GM06990 (cell line): ENCODE results near the gene MCTP1.

Source experiments
- DNase-seq: peaks from one replicate; pipeline ENCODE4 v3.0.0-alpha.2; 2011; ENCODE audit not compliant: insufficient read length; ENCODE audit errors: extremely low read depth
- H3K27me3 ChIP-seq: replicated peaks from 2 replicates; pipeline ENCODE4 v1.6.0; 2011; ENCODE audit warnings: low read length; ENCODE audit not compliant: control insufficient read depth, insufficient read depth
- H3K36me3 ChIP-seq: 2 replicates; pipeline ENCODE4 v1.5.1; 2011; ENCODE audit warnings: low read length; ENCODE audit not compliant: control insufficient read depth, insufficient read depth
- H3K4me3 ChIP-seq: replicated peaks from 2 replicates; pipeline ENCODE4 v1.5.1; 2011; ENCODE audit warnings: low read depth, mild to moderate bottlenecking, control low read depth, low read length
- CTCF ChIP-seq: IDR thresholded peaks from 2 replicates; pipeline ENCODE4 v1.5.1; 2011; ENCODE audit warnings: low read length, control low read depth, mild to moderate bottlenecking, inconsistent platforms; ENCODE audit not compliant: insufficient read depth, poor library complexity, severe bottlenecking

MCTP1 gene

GRCh38 chr5:94884311-94884710 is 400.6 kb downstream of the MCTP1 start:
- no peaks in the 10 kb centered on the region for H3K36me3 ChIP-seq
- H3K27me3 ChIP-seq, result no peaks in the 10 kb centered on the region
- no peak for DNase-seq
- H3K4me3 ChIP-seq, result no peak overlapping the region
- no peak for TF ChIP-seq CTCF

- Histone ChIP-seq H3K36me3 (no peaks in the 10 kb centered on the region), H3K4me3 (no peak overlapping the region), H3K27me3 (no peaks in the 10 kb centered on the region)
- TF ChIP-seq CTCF, result no peak
- no peak for DNase-seq
Observed at GRCh38 chr5:94872526-94872925, 412.4 kb downstream of the MCTP1 start.

- Histone ChIP-seq H3K4me3 (no peak overlapping the region), H3K27me3 (no peaks in the 10 kb centered on the region), H3K36me3 (no peaks in the 10 kb centered on the region)
- TF ChIP-seq CTCF, result no peak
- no peak for DNase-seq
Observed at GRCh38 chr5:94870511-94871183, 414.2 kb downstream of the MCTP1 start.

GRCh38 chr5:94869921-94870320 is 415.0 kb downstream of the MCTP1 start:
- TF ChIP-seq CTCF, result no peak
- Histone ChIP-seq H3K27me3 (no peaks in the 10 kb centered on the region), H3K4me3 (no peak overlapping the region), H3K36me3 (no peaks in the 10 kb centered on the region)
- DNase-seq, result no peak

GRCh38 chr5:94863951-94864350 is 420.9 kb downstream of the MCTP1 start:
- TF ChIP-seq CTCF, result no peak
- Histone ChIP-seq H3K27me3 (no peaks in the 10 kb centered on the region), H3K36me3 (no peaks in the 10 kb centered on the region), H3K4me3 (no peak overlapping the region)
- no peak for DNase-seq

- no peak for TF ChIP-seq CTCF
- Histone ChIP-seq H3K36me3 (no peaks in the 10 kb centered on the region), H3K27me3 (no peaks in the 10 kb centered on the region), H3K4me3 (no peak overlapping the region)
- DNase-seq, result no peak
Observed at GRCh38 chr5:94857111-94857510, 427.8 kb downstream of the MCTP1 start.
